ENCODE measurements around the gene LHX6. TPM values are rescaled to one million over a fixed set of nuclear protein-coding genes. Genes with fewer than 3 reads are reported as not detected.
A peak's percentile ranks its signal among the peaks of the same experiment; 100 is the strongest.

Gene LHX6
- total RNA-seq, 3 donors from 2014 or later: 2.0 to 5.1 (median 2.3) TPM

DNA sequence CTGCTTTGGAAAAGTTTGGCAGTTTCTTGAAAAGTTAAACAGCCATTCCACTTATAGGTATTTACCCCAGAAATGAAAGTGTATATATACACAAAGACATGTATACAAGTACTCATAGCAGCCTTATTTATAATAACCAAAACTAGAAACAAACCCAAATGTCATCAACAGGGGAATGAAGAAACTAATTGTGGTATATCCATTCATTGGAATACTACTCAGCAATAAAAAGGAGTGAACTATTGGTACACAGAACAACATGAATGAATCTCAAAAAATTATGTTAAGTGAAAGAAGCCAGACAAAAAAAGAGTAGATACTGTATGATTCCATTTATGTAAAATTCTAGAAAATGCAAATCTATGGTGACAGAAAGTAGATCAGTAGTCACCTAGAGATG is 66.3 kb downstream of the LHX6 start:
- intact Hi-C loops (cut with DNase I, micrococcal nuclease): no loop called here
- Histone ChIP-seq H3K4me1 (ENCODE audit: low read depth) (peaks cover 6% of the 10 kb centered on the region), H3K36me3 (ENCODE audit: low read depth) (no peaks in the 10 kb centered on the region), H3K4me3 (no peak overlapping the region), H3K9me3 (no peaks in the 10 kb centered on the region)
- DNase-seq (no peak), ATAC-seq (no peak)
- TF ChIP-seq, protein P1, sequence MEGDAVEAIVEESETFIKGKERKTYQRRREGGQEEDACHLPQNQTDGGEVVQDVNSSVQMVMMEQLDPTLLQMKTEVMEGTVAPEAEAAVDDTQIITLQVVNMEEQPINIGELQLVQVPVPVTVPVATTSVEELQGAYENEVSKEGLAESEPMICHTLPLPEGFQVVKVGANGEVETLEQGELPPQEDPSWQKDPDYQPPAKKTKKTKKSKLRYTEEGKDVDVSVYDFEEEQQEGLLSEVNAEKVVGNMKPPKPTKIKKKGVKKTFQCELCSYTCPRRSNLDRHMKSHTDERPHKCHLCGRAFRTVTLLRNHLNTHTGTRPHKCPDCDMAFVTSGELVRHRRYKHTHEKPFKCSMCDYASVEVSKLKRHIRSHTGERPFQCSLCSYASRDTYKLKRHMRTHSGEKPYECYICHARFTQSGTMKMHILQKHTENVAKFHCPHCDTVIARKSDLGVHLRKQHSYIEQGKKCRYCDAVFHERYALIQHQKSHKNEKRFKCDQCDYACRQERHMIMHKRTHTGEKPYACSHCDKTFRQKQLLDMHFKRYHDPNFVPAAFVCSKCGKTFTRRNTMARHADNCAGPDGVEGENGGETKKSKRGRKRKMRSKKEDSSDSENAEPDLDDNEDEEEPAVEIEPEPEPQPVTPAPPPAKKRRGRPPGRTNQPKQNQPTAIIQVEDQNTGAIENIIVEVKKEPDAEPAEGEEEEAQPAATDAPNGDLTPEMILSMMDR (IDR thresholded peaks at IDR 0.05): no peak

DNA sequence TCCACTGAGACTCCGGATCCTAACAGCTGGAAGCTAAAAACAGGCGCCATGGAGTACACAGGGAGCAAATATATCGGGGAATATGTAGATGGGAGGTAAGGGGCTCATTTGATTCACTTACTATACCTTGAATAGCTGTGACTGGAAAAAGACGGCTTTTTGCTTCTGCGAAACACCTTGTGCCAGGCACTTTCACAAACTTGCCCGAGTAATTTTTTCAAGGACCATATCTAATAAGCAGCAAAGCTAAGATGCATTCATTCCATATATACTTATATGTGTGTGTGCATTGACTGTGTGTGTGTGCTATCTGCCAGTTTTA is 68.9 kb downstream of the LHX6 start:
- intact Hi-C loops (cut with DNase I, micrococcal nuclease): no loop called here
- Histone ChIP-seq H3K4me3 (no peak overlapping the region), H3K36me3 (ENCODE audit: low read depth) (no peaks in the 10 kb centered on the region), H3K9me3 (no peaks in the 10 kb centered on the region), H3K4me1 (ENCODE audit: low read depth) (peaks cover 6% of the 10 kb centered on the region)
- DNase-seq (no peak), ATAC-seq (no peak)
- TF ChIP-seq, protein P1 (IDR thresholded peaks at IDR 0.05): no peak

GRCh38 chr9:122159026-122159924 is 69.5 kb downstream of the LHX6 start, which contains the start of the genes MORN5 and NDUFA8:
MORN5 (plus strand) TSS chr9:122159908; CDS start chr9:122159973, 65 bp downstream.
NDUFA8 (minus strand) TSS chr9:122159779; CDS start chr9:122159677, 102 bp downstream.
- peaks cover 6% of the 10 kb centered on the region for H3K4me1 ChIP-seq (ENCODE audit: low read depth)
- TF ChIP-seq, protein P1 (IDR thresholded peaks at IDR 0.05): no peak
- H3K36me3 ChIP-seq (ENCODE audit: low read depth): no peaks in the 10 kb centered on the region
- DNase-seq (peak; percentile 96 to 98 (median 98)), ATAC-seq (peak; percentile 100)
- H3K9me3 ChIP-seq: no peaks in the 10 kb centered on the region
- H3K4me3 ChIP-seq: peak within 1 kb of the TSS; percentile 83
- intact Hi-C loops (cut with DNase I, micrococcal nuclease): no loop called here

- intact Hi-C loops (cut with DNase I, micrococcal nuclease): no loop called here
- H3K4me1 ChIP-seq (ENCODE audit: low read depth): peaks cover 6% of the 10 kb centered on the region
- no peaks in the 10 kb centered on the region for H3K36me3 ChIP-seq (ENCODE audit: low read depth)
- TF ChIP-seq, protein P1 (IDR thresholded peaks at IDR 0.05): no peak
- peak in 1 of 3 donors; percentile 46 for DNase-seq
- H3K4me3 ChIP-seq: no peak overlapping the region
- peak; percentile 48 for ATAC-seq
- H3K9me3 ChIP-seq: no peaks in the 10 kb centered on the region
These were observed 70.6 kb downstream of the LHX6 start for GRCh38 chr9:122158202-122158601.

- ATAC-seq (no peak), DNase-seq (no peak)
- Histone ChIP-seq H3K4me1 (ENCODE audit: low read depth) (peaks cover 6% of the 10 kb centered on the region), H3K9me3 (no peaks in the 10 kb centered on the region), H3K36me3 (ENCODE audit: low read depth) (no peaks in the 10 kb centered on the region), H3K4me3 (no peak overlapping the region)
- intact Hi-C loops (cut with DNase I, micrococcal nuclease): no loop called here
- TF ChIP-seq, protein P1 (IDR thresholded peaks at IDR 0.05): no peak
These were observed 73.0 kb downstream of the LHX6 start for GRCh38 chr9:122155796-122156195.

Other genes starting within 250 kb of the LHX6 start
- 10 to 100 TPM in 1 of 3 donors, 1 to 10 TPM in 2; 6.0 to 22.2 (median 6.4) TPM for gene TTLL11, start 135.6 kb downstream of the LHX6 start, total RNA-seq
- 10 to 100 TPM; 66.9 to 85.0 (median 69.1) TPM for gene NDUFA8, start 69.2 kb downstream of the LHX6 start, total RNA-seq
- 10 to 100 TPM in 1 of 3 donors, 1 to 10 TPM in 1, not detected in 1; 1.6 to 21.2 TPM for gene MORN5, start 69.0 kb downstream of the LHX6 start, total RNA-seq
- 10 to 100 TPM; 15.6 to 21.5 (median 17.2) TPM for gene RBM18, start 35.9 kb upstream of the LHX6 start, total RNA-seq
- gene MRRF, start 35.9 kb upstream of the LHX6 start, total RNA-seq: 10 to 100 TPM; 46.5 to 65.2 (median 62.4) TPM
- 100 to 1,000 TPM in 1 of 3 donors, 10 to 100 TPM in 1, 1 to 10 TPM in 1; 8.8 to 192 (median 15.3) TPM for gene PTGS1, start 142.1 kb upstream of the LHX6 start, total RNA-seq
- gene OR1J1, start 249.0 kb upstream of the LHX6 start, total RNA-seq: not detected